Pancreas (tissue), 10 donors: ENCODE results near the gene BAZ1A. TPM values are rescaled to one million over a fixed set of nuclear protein-coding genes. Genes with fewer than 3 reads are reported as not detected.
"Not testable (repeated sequence)": the region's sequence is repeated elsewhere in the genome, so short reads cannot be mapped to it uniquely, and the experiment has no call there.

Experiments used
- ATAC-seq, 4 donors: fragments of 200-7000 bp; cut with Tn5 transposase; one replicate each; pipeline versions ENCODE4 v1.8.0 to v1.9.1; 2020; ENCODE audit warnings: mild to moderate bottlenecking in 4 of 4, moderate library complexity in 4 of 4
- DNase-seq, 6 donors: peaks; one replicate each; pipeline ENCODE4 v3.0.0-alpha.2; 2020
- FAIRE-seq: peaks from 2 replicates; lab custom pipeline; 2012; peaks lifted over from hg19 to GRCh38; lab: Jason Lieb, UNC
- H3K27ac ChIP-seq, 4 donors: fragments of 200-600 bp; sonication (generic); 1 replicate in 3 of 4; 2 replicates in 1 of 4; pipeline versions ENCODE4 v1.5.0 to v1.8.0; 2020
- H3K27me3 ChIP-seq, 4 donors: fragments of 200-600 bp; one replicate each; pipeline ENCODE4 v1.8.0; 2021
- H3K36me3 ChIP-seq, 3 donors: fragments of 200-600 bp; sonication (generic) in 1 of 3; one replicate each; pipeline versions ENCODE4 v1.5.0 to v1.8.0; 2020 to 2021
- H3K4me1 ChIP-seq, 3 donors: fragments of 200-600 bp; one replicate each; pipeline ENCODE4 v1.8.0; 2021
- H3K4me3 ChIP-seq, 4 donors: fragments of 200-600 bp; sonication (generic) in 2 of 4; one replicate each; pipeline versions ENCODE4 v1.5.0 to v1.8.0; 2020 to 2021
- H3K9me3 ChIP-seq, 4 donors: fragments of 200-600 bp; one replicate each; pipeline ENCODE4 v1.8.0; 2021
- CTCF ChIP-seq, 4 donors: fragments of 200-600 bp; sonication (generic) in 3 of 4; IDR thresholded peaks; one replicate each; pipeline versions ENCODE4 v1.5.0 to v1.8.0; 2021; ENCODE audit warnings: antibody characterized with exemption in 4 of 4
- WGBS, 2 donors: extraction: QIAGEN DNeasy Blood & Tissue Kit; methylation state at CpG; one replicate each; pipeline ENCODE4 v1.1.7; 2013; 5-methylcytosine and 5-hydroxymethylcytosine counted together
- intact Hi-C, 3 donors: fragments of 100-400 bp; cut with DNase I; formaldehyde crosslinking; loops; one replicate each; pipeline versions ENCODE4 v1.11.1 to v1.14.2; 2022
- polyA plus RNA-seq, 2 donors: library from polyadenylated mRNA; stranded (reverse); fragments of 200-250 nt; gene quantifications; one replicate each; pipeline ENCODE4 v1.2.3, GENCODE V29; 2013
- total RNA-seq, 6 donors: library from RNA; stranded (reverse); fragmentation: NEBNext Ultra II Directional in 4 of 6; extraction: Animal tissue kit (Norgen Biotek cat#: 25700) in 4 of 6; gene quantifications; one replicate each; pipeline versions ENCODE4 v1.2.1 to v1.2.4, GENCODE V29; 2021 to 2023
- donor health status: healthy with polysubstance abuse.
- donor health status: DM: no; HTN: no; CAD: no; lungs with moderate emphysema.
- donor health status: DM: no; HTN: no; CAD: no.
- donor health status: control.
- donor health status: control.
- donor health status: Bipolar disorder and iron deficiency.
- donor health status: DM: yes; HTN: yes; CAD: no.
- donor health status: DM: no; HTN: no; CAD: no.
- donor health status: DM: no; HTN: no; CAD: no.
- donor health status: DM: yes; HTN: yes; CAD: no.

BAZ1A gene
- total and polyA plus RNA-seq, 8 donors = 5.6 to 12.1 (median 7.2) TPM

- no peaks in the 10 kb centered on the region for H3K4me1 ChIP-seq
- DNase-seq (no peak), FAIRE-seq (no peak), ATAC-seq (no peak)
- H3K36me3 ChIP-seq = peaks cover 0 to 10% (median 0%) of the 10 kb centered on the region in 3 donors
- TF ChIP-seq CTCF (IDR thresholded peaks at IDR 0.05) = no peak
- H3K4me3 ChIP-seq = no peak overlapping the region
- H3K27ac ChIP-seq = no peak overlapping the region
- no peaks in the 10 kb centered on the region for H3K9me3 ChIP-seq
- intact Hi-C loops = no loop called here
- H3K27me3 ChIP-seq = no peaks in the 10 kb centered on the region
These were observed 124.5 kb downstream of the BAZ1A start for GRCh38 chr14:34750670-34751069.

- DNase-seq (no peak), ATAC-seq (no peak), FAIRE-seq (no peak)
- no peak for TF ChIP-seq CTCF (IDR thresholded peaks at IDR 0.05)
- 93 to 99% methylated on average over 2 of the region's 2 CpGs for WGBS, 2 donors
- Histone ChIP-seq H3K4me1 (no peaks in the 10 kb centered on the region), H3K36me3 (peaks cover 0 to 6% (median 0%) of the 10 kb centered on the region in 3 donors), H3K27me3 (no peaks in the 10 kb centered on the region), H3K9me3 (no peaks in the 10 kb centered on the region), H3K27ac (no peak overlapping the region), H3K4me3 (no peak overlapping the region)
- intact Hi-C loops = no loop called here
These were observed 124.9 kb downstream of the BAZ1A start for GRCh38 chr14:34750233-34750632.

GRCh38 chr14:34749408-34749807 lies 125.8 kb downstream of the BAZ1A start:
- no peak for FAIRE-seq
- ATAC-seq = no peak
- Histone ChIP-seq H3K27me3 (no peaks in the 10 kb centered on the region), H3K4me1 (no peaks in the 10 kb centered on the region), H3K27ac (no peak overlapping the region), H3K4me3 (no peak overlapping the region), H3K9me3 (no peaks in the 10 kb centered on the region), H3K36me3 (peaks cover 0 to 4% (median 0%) of the 10 kb centered on the region in 3 donors)
- no peak for DNase-seq
- intact Hi-C loops = no loop called here
- TF ChIP-seq CTCF (IDR thresholded peaks at IDR 0.05) = no peak
- WGBS, 2 donors = 83 to 90% methylated on average over 6 of the region's 6 CpGs

GRCh38 chr14:34742270-34743115 lies 132.7 kb downstream of the BAZ1A start:
- intact Hi-C loops = no loop called here
- Histone ChIP-seq H3K4me1 (no peaks in the 10 kb centered on the region), H3K9me3 (no peaks in the 10 kb centered on the region), H3K27ac (no peak overlapping the region), H3K36me3 (no peaks in the 10 kb centered on the region), H3K27me3 (no peaks in the 10 kb centered on the region), H3K4me3 (no peak overlapping the region)
- FAIRE-seq = no peak
- 75 to 82% methylated on average over 8 of the region's 8 CpGs for WGBS, 2 donors
- TF ChIP-seq CTCF (IDR thresholded peaks at IDR 0.05) = no peak
- DNase-seq = no peak
- no peak for ATAC-seq

- no peak for FAIRE-seq
- H3K36me3 ChIP-seq = no peaks in the 10 kb centered on the region
- no peak for DNase-seq
- no peak for ATAC-seq
- H3K27me3 ChIP-seq = no peaks in the 10 kb centered on the region
- WGBS, 2 donors = 80 to 86% methylated on average over 1 of the region's 1 CpG
- no peaks in the 10 kb centered on the region for H3K9me3 ChIP-seq
- intact Hi-C loops = no loop called here
- no peak overlapping the region for H3K27ac ChIP-seq
- no peaks in the 10 kb centered on the region for H3K4me1 ChIP-seq
- H3K4me3 ChIP-seq = no peak overlapping the region
- no peak for TF ChIP-seq CTCF (IDR thresholded peaks at IDR 0.05)
These were observed 133.3 kb downstream of the BAZ1A start for GRCh38 chr14:34741840-34742239.

GRCh38 chr14:34740139-34740538 lies 135.0 kb downstream of the BAZ1A start:
- intact Hi-C loops, H3K36me3 ChIP-seq, H3K4me1 ChIP-seq, FAIRE-seq, H3K27me3 ChIP-seq, H3K9me3 ChIP-seq, ATAC-seq, DNase-seq, H3K27ac ChIP-seq, H3K4me3 ChIP-seq: not testable (repeated sequence)
- WGBS, 2 donors = 65 to 75% methylated on average over 6 of the region's 6 CpGs

GRCh38 chr14:34737079-34737478 lies 138.1 kb downstream of the BAZ1A start:
- H3K9me3 ChIP-seq = not testable (repeated sequence)

More at GRCh38 chr14:34737079-34737478, 138.1 kb downstream of the BAZ1A start:
- FAIRE-seq, DNase-seq, H3K27ac ChIP-seq, H3K4me3 ChIP-seq, H3K36me3 ChIP-seq, intact Hi-C loops, H3K27me3 ChIP-seq, H3K4me1 ChIP-seq, ATAC-seq: not testable (repeated sequence)
- 87 to 90% methylated on average over 4 of the region's 4 CpGs for WGBS, 2 donors
